Sciatic nerve (tissue), 2 donors: ENCODE data around the gene ZFAND3. TPM values are rescaled to one million over a fixed set of nuclear protein-coding genes. Genes with fewer than 3 reads are reported as not detected.
"Not testable (repeated sequence)": the region's sequence is repeated elsewhere in the genome, so short reads cannot be mapped to it uniquely, and the experiment has no call there.

Experiments
- ATAC-seq: fragments of 200-7000 bp; cut with Tn5 transposase; one replicate; pipeline ENCODE4 v1.9.1; 2020; ENCODE audit warnings: mild to moderate bottlenecking, moderate library complexity
- DNase-seq: peaks from one replicate; pipeline ENCODE4 v3.0.0-alpha.2; 2020; ENCODE audit warnings: low spot score
- intact Hi-C: fragments of 100-400 bp; cut with DNase I; formaldehyde crosslinking; loops from one replicate; pipeline ENCODE4 v1.14.2; 2022
- total RNA-seq: library from RNA; stranded (reverse); fragmentation: NEBNext Ultra II Directional; extraction: Animal tissue kit (Norgen Biotek cat#: 25700); gene quantifications from one replicate; pipeline ENCODE4 v1.2.1, GENCODE V29; 2021
- donor health status: DM: no; HTN: no; CAD: no.
- donor health status: DM: no; HTN: no; CAD: no.

ZFAND3 gene
- total RNA-seq, 1 donor from 2014 or later: 58.9 TPM

- ATAC-seq (no peak), DNase-seq (no peak)
- intact Hi-C loops: no loop called here
Observed at GRCh38 chr6:37946057-37946456, 126.5 kb downstream of the ZFAND3 start.

DNA sequence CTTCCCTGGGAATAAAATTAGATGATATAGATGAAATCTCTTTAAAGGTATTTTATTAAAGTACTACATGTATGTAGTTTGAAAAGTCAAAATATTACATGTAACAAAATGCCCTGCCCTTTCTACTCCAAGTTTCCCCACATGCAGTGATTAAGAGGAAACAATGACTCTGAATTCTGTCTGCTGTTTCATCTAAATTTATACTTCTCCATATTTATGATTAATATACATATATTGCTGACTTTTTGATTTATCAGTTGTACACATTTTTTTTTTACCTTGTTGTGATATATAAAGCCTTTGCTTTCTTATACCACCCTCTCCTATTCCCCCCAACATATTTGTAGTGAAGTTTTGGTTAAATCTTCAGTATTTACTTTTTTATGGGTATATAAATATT is 127.9 kb downstream of the ZFAND3 start:
- no peak for ATAC-seq

GRCh38 chr6:37948584-37948983 is 129.1 kb downstream of the ZFAND3 start:
- ATAC-seq: not testable (repeated sequence)

More for the DNA sequence above, 127.9 kb downstream of the ZFAND3 start:
- intact Hi-C loops: no loop called here
- no peak for DNase-seq

DNA sequence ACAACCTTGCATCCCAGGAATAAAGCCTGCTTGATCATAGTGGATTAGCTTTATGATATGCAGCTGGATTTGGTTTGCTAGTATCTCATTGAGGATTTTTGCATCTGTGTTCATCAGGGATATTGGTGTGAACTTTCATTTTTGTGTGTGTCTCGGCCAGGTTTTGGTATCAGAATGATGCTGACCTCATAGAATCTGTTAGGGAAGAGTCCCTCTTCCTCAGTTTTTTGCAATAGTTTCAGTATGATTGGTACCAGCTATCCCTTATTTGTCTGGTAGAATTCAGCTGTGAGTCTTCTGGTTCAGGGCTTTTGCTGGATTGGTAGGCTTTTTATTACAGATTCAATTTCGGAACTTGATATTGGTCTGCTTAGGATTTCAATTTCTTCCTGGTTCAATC is 132.5 kb downstream of the ZFAND3 start:
- DNase-seq (no peak), ATAC-seq (no peak)
- intact Hi-C loops: no loop called here

More at GRCh38 chr6:37948584-37948983, 129.1 kb downstream of the ZFAND3 start:
- intact Hi-C loops, DNase-seq: not testable (repeated sequence)

DNA sequence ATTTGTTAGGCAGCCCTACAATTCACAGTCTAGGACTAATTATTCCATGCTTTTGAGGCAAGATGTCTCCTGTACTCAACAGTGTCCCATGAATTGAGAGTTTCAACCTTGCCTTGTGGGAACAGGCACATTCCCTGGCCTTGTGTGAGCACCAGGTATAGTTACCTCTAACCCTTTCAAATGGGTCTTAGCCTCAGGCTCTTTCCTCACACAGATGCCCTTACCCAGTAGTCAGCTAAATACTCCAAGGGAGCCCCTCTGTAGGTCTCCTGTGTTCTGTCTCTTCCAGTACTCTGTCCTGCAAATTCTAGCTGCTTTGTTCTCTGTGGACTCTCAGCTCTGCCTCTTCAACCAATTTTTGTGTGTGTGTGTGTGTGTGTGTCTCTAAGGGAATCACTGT is 135.3 kb downstream of the ZFAND3 start:
- no peak for DNase-seq
- intact Hi-C loops: no loop called here
- ATAC-seq: no peak

DNA sequence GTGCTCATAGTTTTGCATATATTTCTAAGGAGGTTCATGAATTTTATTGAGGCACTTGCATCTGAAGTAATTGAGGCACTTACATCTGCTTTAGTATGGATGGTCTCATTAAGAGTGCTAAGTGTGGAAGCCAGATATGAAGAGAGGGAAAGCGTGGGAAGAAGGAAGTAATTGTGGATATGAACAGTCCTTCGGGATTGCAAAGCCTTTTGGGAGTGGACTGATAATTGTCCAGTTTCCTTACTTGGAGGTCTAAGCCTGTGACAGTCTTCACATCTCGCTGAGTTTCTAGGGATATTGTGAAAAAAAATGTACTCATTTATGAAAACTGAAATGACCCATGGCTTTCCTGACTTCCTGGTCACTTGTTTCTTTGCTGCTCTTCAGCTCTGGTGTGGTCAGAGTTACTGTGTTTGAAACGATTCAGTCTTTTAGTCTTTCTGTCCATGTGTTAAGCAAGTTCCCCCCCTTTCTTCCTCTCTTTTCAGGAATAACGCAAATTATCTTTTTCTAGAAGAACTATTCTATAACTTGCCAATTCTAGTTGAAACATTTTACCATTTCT is 137.3 kb downstream of the ZFAND3 start:
- ATAC-seq (no peak), DNase-seq (no peak)
- intact Hi-C loops: no loop called here

DNA sequence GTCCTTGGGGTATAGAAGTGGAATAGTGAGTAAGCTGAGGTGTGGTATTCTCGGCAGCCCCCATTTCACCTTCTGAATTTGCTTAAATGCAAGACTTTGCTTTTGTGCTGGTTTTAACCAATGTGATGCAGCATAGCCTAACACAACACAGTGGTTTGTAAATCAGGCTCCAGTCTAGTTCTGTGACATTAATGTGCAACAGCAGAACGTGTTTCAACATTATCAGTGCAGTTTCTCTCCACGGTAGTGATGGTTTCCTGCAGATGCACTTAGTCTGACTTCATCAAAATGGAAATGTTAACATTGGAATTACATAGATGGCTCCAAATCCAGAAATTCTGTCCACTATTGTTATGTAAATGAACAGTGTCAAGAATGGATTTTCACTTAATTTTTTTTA is 139.5 kb downstream of the ZFAND3 start:
- intact Hi-C loops: no loop called here

DNA sequence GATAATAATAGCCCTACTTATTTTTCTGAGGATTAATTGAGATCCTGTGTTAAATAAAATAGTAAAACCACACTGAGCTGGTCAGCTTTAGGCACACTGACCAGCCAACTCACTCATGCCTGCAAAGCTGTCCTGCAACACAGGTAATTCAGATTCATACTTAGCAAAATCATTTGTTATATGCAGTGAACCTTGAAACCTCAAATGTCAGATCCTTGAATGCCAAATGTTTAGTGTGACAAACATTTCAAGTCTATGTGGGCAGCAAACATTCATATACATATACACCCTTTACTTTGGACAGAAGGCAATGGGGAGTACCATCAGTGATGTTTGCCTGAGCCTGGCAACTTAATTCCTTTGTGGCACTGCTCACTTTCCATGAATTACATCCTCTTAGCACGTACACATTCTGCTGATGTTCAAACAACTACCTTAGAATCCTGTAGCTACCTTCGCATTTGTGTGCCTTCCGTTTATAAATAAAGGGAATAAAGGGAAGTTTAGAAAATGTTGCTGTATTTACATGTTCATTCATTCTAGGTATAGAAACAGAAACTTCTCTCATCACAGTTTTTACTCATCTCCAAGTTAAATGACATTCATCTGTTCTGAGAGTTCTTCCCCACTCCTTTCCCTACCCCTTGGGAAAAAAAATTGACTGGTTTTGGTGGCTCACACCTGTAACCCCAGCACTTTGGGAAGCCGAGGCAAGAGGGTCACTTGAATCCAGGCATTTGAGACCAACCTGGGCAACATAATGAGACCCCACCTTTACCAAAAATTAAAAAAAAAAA is 140.8 kb downstream of the ZFAND3 start:
- ATAC-seq (no peak), DNase-seq (no peak)
- intact Hi-C loops: no loop called here

More for the DNA sequence above, 139.5 kb downstream of the ZFAND3 start:
- DNase-seq: no peak
- ATAC-seq: no peak

- ATAC-seq, DNase-seq, intact Hi-C loops: not testable (repeated sequence)
Observed at GRCh38 chr6:37962481-37963080, 143.1 kb downstream of the ZFAND3 start.

DNA sequence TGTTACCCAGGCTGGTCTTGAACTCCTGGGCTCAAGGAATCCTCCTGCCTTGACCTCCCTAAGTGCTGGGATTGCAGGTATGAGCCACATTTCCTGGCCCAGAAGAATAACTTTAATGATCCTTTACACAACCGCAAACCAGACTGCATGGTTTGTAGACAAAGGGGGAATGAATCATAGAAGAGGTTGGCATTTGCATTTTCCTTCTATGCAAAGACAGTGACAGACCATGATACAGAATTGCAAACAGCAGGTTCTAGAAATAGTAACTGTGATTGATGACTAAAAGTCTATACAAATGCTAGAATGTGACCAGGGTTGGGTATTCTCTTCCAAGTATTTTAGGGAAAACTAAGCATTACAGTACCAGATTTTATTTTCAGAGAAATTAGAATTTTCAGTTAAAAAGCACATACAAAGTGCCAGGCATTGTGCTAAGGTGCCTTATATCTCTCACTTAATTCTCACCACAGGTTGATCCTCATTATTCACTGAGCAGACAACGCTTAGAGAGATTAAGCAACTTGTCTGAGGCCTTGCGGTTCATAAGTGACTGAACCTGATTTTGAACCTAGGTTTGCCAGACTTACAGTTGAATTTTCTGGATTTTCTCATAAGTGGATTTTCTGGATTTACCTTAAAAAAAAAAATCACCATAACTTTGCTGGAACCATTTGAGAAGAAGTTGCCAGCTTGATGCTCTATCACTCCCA is 146.6 kb downstream of the ZFAND3 start:
- ATAC-seq: no peak
- no peak for DNase-seq
- intact Hi-C loops: no loop called here

GRCh38 chr6:37966801-37967200 is 147.3 kb downstream of the ZFAND3 start:
- DNase-seq (no peak), ATAC-seq (no peak)
- intact Hi-C loops: no loop called here

DNA sequence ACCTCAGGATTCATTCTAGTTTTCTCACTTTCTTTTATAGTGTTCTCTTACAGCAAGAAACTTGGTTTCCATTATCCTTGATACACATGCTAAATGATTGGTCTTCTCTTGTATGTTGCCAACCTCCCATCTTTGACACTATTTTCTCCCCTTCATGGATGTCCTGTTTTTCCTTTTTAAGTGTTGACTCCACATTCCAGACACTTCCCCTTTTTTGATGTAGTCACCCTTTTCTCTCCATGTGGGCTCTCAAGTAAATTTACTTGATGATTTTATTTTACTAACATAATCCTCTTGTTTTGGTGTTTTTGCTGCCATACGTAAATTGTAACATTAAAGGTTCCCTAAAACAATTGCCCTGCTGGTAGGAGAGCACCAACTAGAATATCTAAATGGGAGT is 148.1 kb downstream of the ZFAND3 start:
- ATAC-seq: no peak
- DNase-seq: no peak
- intact Hi-C loops: no loop called here

GRCh38 chr6:37971266-37971665 is 151.7 kb downstream of the ZFAND3 start:
- intact Hi-C loops: no loop called here
- DNase-seq (no peak), ATAC-seq (no peak)

GRCh38 chr6:37971711-37972390 is 152.3 kb downstream of the ZFAND3 start:
- intact Hi-C loops: no loop called here
- DNase-seq (no peak), ATAC-seq (no peak)

- DNase-seq (no peak), ATAC-seq (no peak)
- intact Hi-C loops: no loop called here
Observed at GRCh38 chr6:37972994-37973757, 153.6 kb downstream of the ZFAND3 start.

DNA sequence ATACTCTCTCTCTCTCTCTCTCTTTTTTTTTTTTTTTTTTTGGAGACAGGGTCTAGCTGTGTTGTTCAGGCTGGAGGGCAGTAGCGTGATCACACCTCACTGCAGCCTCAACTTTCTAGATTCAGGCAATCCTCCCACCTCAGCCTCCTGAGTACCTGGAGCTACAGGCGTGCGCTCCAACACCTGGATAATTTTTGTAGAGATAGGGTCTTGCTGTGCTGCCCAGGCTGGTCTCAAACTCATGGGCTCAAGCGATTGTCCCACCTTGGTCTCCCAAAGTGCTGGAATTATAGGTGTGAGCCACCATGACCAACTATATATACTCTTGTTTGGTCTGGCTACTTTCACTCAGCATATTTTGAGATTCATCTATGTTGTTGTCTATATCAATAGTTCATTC is 154.9 kb downstream of the ZFAND3 start:
- no peak for DNase-seq
- ATAC-seq: no peak
- intact Hi-C loops: no loop called here

GRCh38 chr6:37974943-37975342 is 155.4 kb downstream of the ZFAND3 start:
- intact Hi-C loops: no loop called here
- ATAC-seq: no peak
- DNase-seq: no peak

- no peak for ATAC-seq
- intact Hi-C loops: no loop called here
- no peak for DNase-seq
Observed at GRCh38 chr6:37977715-37978114, 158.2 kb downstream of the ZFAND3 start.
